H9 (cell line): Measurements from ENCODE around the gene GPRIN1. TPM values are rescaled to one million over a fixed set of nuclear protein-coding genes. Genes with fewer than 3 reads are reported as not detected.

Experiments
- DNase-seq: peaks from one replicate; pipeline ENCODE4 v3.0.0-alpha.2; 2017
- H2AFZ ChIP-seq: one replicate; pipeline ENCODE4 v1.6.1; 2013; ENCODE audit warnings: mild to moderate bottlenecking, low read length, control low read depth, moderate library complexity
- H2AK5ac ChIP-seq: 2 replicates; pipeline ENCODE4 v1.6.1; 2013; ENCODE audit warnings: low read length, control low read depth, mixed read lengths; ENCODE audit not compliant: insufficient read length
- H2BK120ac ChIP-seq: one replicate; pipeline ENCODE4 v1.6.1; 2013; ENCODE audit warnings: low read depth, mild to moderate bottlenecking, low read length, control low read depth, inconsistent platforms; ENCODE audit not compliant: poor library complexity, severe bottlenecking
- H2BK12ac ChIP-seq: 2 replicates; pipeline ENCODE4 v1.6.1; 2013; ENCODE audit warnings: low read length, control low read depth, mixed read lengths, low read depth; ENCODE audit not compliant: insufficient read length
- H2BK15ac ChIP-seq: 2 replicates; pipeline ENCODE4 v1.6.1; 2013; ENCODE audit warnings: low read depth, low read length, control low read depth
- H2BK20ac ChIP-seq: one replicate; pipeline ENCODE4 v1.6.1; 2013; ENCODE audit warnings: low read depth, mild to moderate bottlenecking, low read length, control low read depth, inconsistent platforms; ENCODE audit not compliant: poor library complexity, severe bottlenecking
- H2BK5ac ChIP-seq: 2 replicates; pipeline ENCODE4 v1.6.1; 2013; ENCODE audit warnings: low read length, control low read depth, mixed read lengths; ENCODE audit not compliant: insufficient read length
- H3K14ac ChIP-seq: 2 replicates; pipeline ENCODE4 v1.6.1; 2013; ENCODE audit warnings: low read length, control low read depth; ENCODE audit not compliant: insufficient read depth
- H3K18ac ChIP-seq: 2 replicates; pipeline ENCODE4 v1.6.1; 2013; ENCODE audit warnings: low read depth, mild to moderate bottlenecking, mixed read lengths, low read length, control low read depth; ENCODE audit not compliant: insufficient read length
- H3K23ac ChIP-seq: 2 replicates; pipeline ENCODE4 v1.6.1; 2013; ENCODE audit warnings: low read length, control low read depth, mixed read lengths, low read depth; ENCODE audit not compliant: insufficient read length
- H3K23me2 ChIP-seq: 2 replicates; pipeline ENCODE4 v1.6.1; 2013; ENCODE audit warnings: low read depth, mild to moderate bottlenecking, mixed read lengths, low read length, control low read depth; ENCODE audit not compliant: insufficient read length, poor library complexity, severe bottlenecking
- H3K27ac ChIP-seq: 2 replicates; pipeline ENCODE4 v1.5.1; 2013; ENCODE audit warnings: low read length, control low read depth, mixed read lengths, low read depth; ENCODE audit not compliant: insufficient read length
- H3K27me3 ChIP-seq: 2 replicates; pipeline ENCODE4 v1.6.1; 2013; ENCODE audit warnings: low read length, control low read depth, inconsistent platforms; ENCODE audit not compliant: insufficient read depth
- H3K4ac ChIP-seq: 2 replicates; pipeline ENCODE4 v1.6.1; 2013; ENCODE audit warnings: low read depth, mild to moderate bottlenecking, control low read depth, inconsistent platforms, low read length, moderate library complexity
- H3K4me1 ChIP-seq: 2 replicates; pipeline ENCODE4 v1.6.1; 2013; ENCODE audit warnings: low read length, control low read depth, inconsistent platforms; ENCODE audit not compliant: insufficient read depth
- H3K4me2 ChIP-seq: 2 replicates; pipeline ENCODE4 v1.6.1; 2013; ENCODE audit warnings: low read length, control low read depth, mixed read lengths; ENCODE audit not compliant: insufficient read length, insufficient read depth
- H3K56ac ChIP-seq: 2 replicates; pipeline ENCODE4 v1.6.1; 2013; ENCODE audit warnings: low read depth, mild to moderate bottlenecking, mixed read lengths, low read length, control low read depth; ENCODE audit not compliant: insufficient read length
- H3K79me1 ChIP-seq: 2 replicates; pipeline ENCODE4 v1.6.1; 2013; ENCODE audit warnings: low read depth, mild to moderate bottlenecking, moderate library complexity, low read length, control low read depth, inconsistent platforms; ENCODE audit not compliant: insufficient read depth, poor library complexity, severe bottlenecking
- H3K79me2 ChIP-seq: 2 replicates; pipeline ENCODE4 v1.6.1; 2013; ENCODE audit warnings: low read length, control low read depth, inconsistent platforms; ENCODE audit not compliant: insufficient read depth
- H3K9ac ChIP-seq: 2 replicates; pipeline ENCODE4 v1.6.1; 2013; ENCODE audit warnings: low read length, control low read depth, mixed read lengths; ENCODE audit not compliant: insufficient read length; ENCODE audit errors: extremely low read depth
- H3K9me3 ChIP-seq: one replicate; pipeline ENCODE4 v1.6.1; 2013; ENCODE audit warnings: low read depth, low read length, inconsistent platforms; ENCODE audit not compliant: control insufficient read depth
- H3T11ph ChIP-seq: one replicate; pipeline ENCODE4 v1.6.1; 2013; ENCODE audit warnings: mild to moderate bottlenecking, low read length, control low read depth, inconsistent platforms
- H4K20me1 ChIP-seq: one replicate; pipeline ENCODE4 v1.6.1; 2013; ENCODE audit not compliant: control insufficient read depth, insufficient read length, insufficient read depth
- H4K5ac ChIP-seq: 2 replicates; pipeline ENCODE4 v1.6.1; 2013; ENCODE audit warnings: low read depth, mild to moderate bottlenecking, mixed read lengths, low read length, control low read depth; ENCODE audit not compliant: insufficient read length
- H4K8ac ChIP-seq: replicated peaks from 2 replicates; pipeline ENCODE4 v1.6.1; 2013; ENCODE audit warnings: low read length, control low read depth, mixed read lengths, low read depth; ENCODE audit not compliant: insufficient read length
- H4K91ac ChIP-seq: 2 replicates; pipeline ENCODE4 v1.6.1; 2013; ENCODE audit warnings: low read depth, mild to moderate bottlenecking, moderate library complexity, mixed read lengths, low read length, control low read depth; ENCODE audit not compliant: insufficient read length
- H3K27ac Mint-ChIP-seq, 3 experiments: 2 replicates in 2 of 3; 3 replicates in 1 of 3; pipeline ENCODE4 v1.8.0; 2020 to 2021; ENCODE audit warnings: mixed read lengths in 3 of 3, mild to moderate bottlenecking in 1 of 3, moderate library complexity in 1 of 3
- H3K27me3 Mint-ChIP-seq: 2 replicates; pipeline ENCODE4 v1.8.0; 2021; ENCODE audit warnings: low read depth, mild to moderate bottlenecking, moderate library complexity, mixed read lengths
- H3K36me3 Mint-ChIP-seq, 3 experiments: 2 replicates in 2 of 3; 3 replicates in 1 of 3; pipeline ENCODE4 v1.8.0; 2020 to 2021; ENCODE audit warnings: low read depth in 3 of 3, mixed read lengths in 3 of 3; ENCODE audit not compliant: insufficient read depth in 1 of 3
- H3K4me1 Mint-ChIP-seq, 2 experiments: 2 replicates each; pipeline ENCODE4 v1.8.0; 2020; ENCODE audit warnings: mixed read lengths in 2 of 2
- H3K4me3 Mint-ChIP-seq, 2 experiments: 2 replicates in 1 of 2; 3 replicates in 1 of 2; pipeline ENCODE4 v1.8.0; 2020 to 2021; ENCODE audit warnings: mild to moderate bottlenecking in 2 of 2, mixed read lengths in 2 of 2, moderate library complexity in 1 of 2
- H3K9me3 Mint-ChIP-seq, 2 experiments: 2 replicates in 1 of 2; 3 replicates in 1 of 2; pipeline ENCODE4 v1.8.0; 2020; ENCODE audit warnings: mild to moderate bottlenecking in 2 of 2, mixed read lengths in 2 of 2, moderate library complexity in 1 of 2
- WGBS: extraction: QIAGEN DNeasy Blood & Tissue Kit; methylation state at CpG from one replicate; pipeline ENCODE4 v1.1.7; 2013; ENCODE audit warnings: missing lambda C conversion rate, low lambda C conversion rate, mixed read lengths; ENCODE audit not compliant: insufficient read length; ENCODE audit errors: extremely low coverage; 5-methylcytosine and 5-hydroxymethylcytosine counted together
- total RNA-seq: library from RNA; stranded (reverse); gene quantifications from 2 replicates; pipeline ENCODE4 v1.2.1, GENCODE V29; 2021
- TF ChIP-seq, protein P1 (sequence below): fragments of 200-600 bp; sonication (generic); conservative IDR thresholded peaks from 3 replicates; pipeline ENCODE4 v1.8.0; 2021; ENCODE audit warnings: antibody characterized with exemption, mild to moderate bottlenecking

Gene GPRIN1
- total RNA-seq, 1 experiment from 2014 or later = 10.8 TPM

DNA sequence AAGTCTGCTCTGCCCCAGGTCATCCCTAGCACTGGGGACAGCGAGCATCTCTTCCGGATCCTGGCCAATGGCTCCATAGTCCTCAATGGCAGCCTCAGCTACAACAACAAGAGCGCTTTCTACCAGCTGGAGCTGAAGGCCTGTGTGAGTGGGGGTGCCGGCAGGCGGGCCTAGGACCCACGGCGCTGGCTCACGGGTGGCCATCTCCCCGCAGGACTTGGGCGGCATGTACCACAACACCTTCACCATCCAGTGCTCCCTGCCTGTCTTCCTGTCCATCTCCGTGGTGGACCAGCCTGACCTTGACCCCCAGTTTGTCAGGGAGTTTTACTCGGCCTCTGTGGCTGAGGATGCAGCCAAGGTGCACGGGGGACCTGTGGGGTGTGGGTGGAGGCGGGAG, 34.9 kb downstream of the GPRIN1 start:
- Histone ChIP-seq H3K4ac (no peak overlapping the region), H2AK5ac (no peak overlapping the region), H2BK120ac (no peak overlapping the region), H4K8ac (no peak overlapping the region), H3K27ac (no peak overlapping the region), H3K9me3 (no peaks in the 10 kb centered on the region), H3K4me1 (no peaks in the 10 kb centered on the region), H2BK15ac (no peak overlapping the region), H3K23ac (no peak overlapping the region), H3K23me2 (no peaks in the 10 kb centered on the region), H3K14ac (no peak overlapping the region), H3K79me2 (no peaks in the 10 kb centered on the region), H4K91ac (no peak overlapping the region), H2BK20ac (no peak overlapping the region), H4K5ac (no peak overlapping the region), H2BK5ac (no peak overlapping the region), H4K20me1 (no peaks in the 10 kb centered on the region), H3K9ac (no peak overlapping the region), H2BK12ac (no peak overlapping the region), H3K56ac (no peak overlapping the region), H3K79me1 (no peaks in the 10 kb centered on the region), H3K18ac (no peak overlapping the region), H3K4me2 (no peak overlapping the region), H3K27me3 (no peaks in the 10 kb centered on the region), H3T11ph (no peak overlapping the region), H2AFZ (no peak overlapping the region)
- no peaks in the 10 kb centered on the region for H3K36me3 Mint-ChIP-seq
- H3K4me3 Mint-ChIP-seq = no peak overlapping the region; a peak in 1 of 5 replicates
- H3K27ac Mint-ChIP-seq = no peak overlapping the region
- H3K9me3 Mint-ChIP-seq = no peaks in the 10 kb centered on the region
- WGBS = no CpG with 5 or more reads among the region's 14 CpGs
- DNase-seq = no peak
- peaks cover 44% of the 10 kb centered on the region for H3K27me3 Mint-ChIP-seq
- TF ChIP-seq, protein P1, sequence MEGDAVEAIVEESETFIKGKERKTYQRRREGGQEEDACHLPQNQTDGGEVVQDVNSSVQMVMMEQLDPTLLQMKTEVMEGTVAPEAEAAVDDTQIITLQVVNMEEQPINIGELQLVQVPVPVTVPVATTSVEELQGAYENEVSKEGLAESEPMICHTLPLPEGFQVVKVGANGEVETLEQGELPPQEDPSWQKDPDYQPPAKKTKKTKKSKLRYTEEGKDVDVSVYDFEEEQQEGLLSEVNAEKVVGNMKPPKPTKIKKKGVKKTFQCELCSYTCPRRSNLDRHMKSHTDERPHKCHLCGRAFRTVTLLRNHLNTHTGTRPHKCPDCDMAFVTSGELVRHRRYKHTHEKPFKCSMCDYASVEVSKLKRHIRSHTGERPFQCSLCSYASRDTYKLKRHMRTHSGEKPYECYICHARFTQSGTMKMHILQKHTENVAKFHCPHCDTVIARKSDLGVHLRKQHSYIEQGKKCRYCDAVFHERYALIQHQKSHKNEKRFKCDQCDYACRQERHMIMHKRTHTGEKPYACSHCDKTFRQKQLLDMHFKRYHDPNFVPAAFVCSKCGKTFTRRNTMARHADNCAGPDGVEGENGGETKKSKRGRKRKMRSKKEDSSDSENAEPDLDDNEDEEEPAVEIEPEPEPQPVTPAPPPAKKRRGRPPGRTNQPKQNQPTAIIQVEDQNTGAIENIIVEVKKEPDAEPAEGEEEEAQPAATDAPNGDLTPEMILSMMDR = no peak
- peaks cover 2 to 12% of the 10 kb centered on the region in 2 experiments; a peak in 3 of 4 replicates for H3K4me1 Mint-ChIP-seq
